GM13976 (cell line): ENCODE measurements around the gene TMEM181.

Source experiments
- DNase-seq: peaks from one replicate; pipeline ENCODE4 v3.0.0; 2012; ENCODE audit warnings: low spot score
- in situ Hi-C: fragments of 300-500 bp; cut with MboI; formaldehyde crosslinking; loops from one replicate; pipeline ENCODE4 v1.12.0; 2022; ENCODE audit warnings: low sequenced_read_pairs, mixed read lengths, inconsistent platforms; ENCODE audit not compliant: unreplicated experiment
- TF ChIP-seq, protein P1 (sequence below): IDR thresholded peaks from 2 replicates; pipeline ENCODE4 v1.5.1; 2012; ENCODE audit warnings: borderline replicate concordance, mild to moderate bottlenecking; ENCODE audit not compliant: insufficient read depth; ENCODE audit errors: extremely low read depth, missing control alignments, control extremely low read depth

Gene TMEM181

DNA sequence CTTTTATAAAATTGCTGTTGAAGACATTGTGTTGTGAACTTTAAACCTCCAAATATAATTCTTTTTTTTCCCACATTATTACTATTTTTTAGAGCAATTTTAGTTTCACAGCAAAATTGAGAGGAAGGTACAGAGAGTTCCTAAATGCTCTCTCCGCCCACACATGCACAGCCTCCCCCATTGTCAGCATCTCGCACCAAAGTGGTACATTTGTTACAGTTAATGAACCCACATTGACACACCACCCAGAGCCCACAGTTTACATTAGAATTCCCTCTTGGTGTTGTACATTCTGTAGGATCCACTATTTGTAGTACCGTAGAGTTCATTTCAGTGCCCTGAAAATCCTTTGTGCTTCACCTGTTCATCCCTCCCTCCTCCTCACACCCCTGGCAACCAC lies 33.8 kb downstream of the TMEM181 start:
- TF ChIP-seq, protein P1, sequence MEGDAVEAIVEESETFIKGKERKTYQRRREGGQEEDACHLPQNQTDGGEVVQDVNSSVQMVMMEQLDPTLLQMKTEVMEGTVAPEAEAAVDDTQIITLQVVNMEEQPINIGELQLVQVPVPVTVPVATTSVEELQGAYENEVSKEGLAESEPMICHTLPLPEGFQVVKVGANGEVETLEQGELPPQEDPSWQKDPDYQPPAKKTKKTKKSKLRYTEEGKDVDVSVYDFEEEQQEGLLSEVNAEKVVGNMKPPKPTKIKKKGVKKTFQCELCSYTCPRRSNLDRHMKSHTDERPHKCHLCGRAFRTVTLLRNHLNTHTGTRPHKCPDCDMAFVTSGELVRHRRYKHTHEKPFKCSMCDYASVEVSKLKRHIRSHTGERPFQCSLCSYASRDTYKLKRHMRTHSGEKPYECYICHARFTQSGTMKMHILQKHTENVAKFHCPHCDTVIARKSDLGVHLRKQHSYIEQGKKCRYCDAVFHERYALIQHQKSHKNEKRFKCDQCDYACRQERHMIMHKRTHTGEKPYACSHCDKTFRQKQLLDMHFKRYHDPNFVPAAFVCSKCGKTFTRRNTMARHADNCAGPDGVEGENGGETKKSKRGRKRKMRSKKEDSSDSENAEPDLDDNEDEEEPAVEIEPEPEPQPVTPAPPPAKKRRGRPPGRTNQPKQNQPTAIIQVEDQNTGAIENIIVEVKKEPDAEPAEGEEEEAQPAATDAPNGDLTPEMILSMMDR: no peak
- in situ Hi-C loops: no loop called here
- no peak for DNase-seq

DNA sequence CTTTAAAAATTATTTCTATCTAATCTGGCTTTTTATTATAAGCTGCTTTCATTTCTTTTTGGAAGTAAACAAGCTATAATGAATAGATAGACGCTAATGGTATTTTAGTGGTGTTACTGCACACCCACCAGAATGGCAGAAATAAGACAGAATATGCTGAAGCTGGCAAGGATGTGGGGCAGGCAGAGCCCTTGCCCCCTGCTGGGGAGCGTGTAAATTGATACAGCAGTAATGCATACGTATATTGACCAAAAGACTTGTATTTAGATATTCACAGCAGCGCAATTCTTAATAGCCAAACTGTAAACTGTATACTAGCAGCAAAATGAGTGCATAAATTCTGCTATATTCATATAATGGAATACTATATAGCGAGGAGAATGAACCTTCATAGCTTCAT lies 35.3 kb downstream of the TMEM181 start:
- TF ChIP-seq, protein P1: no peak
- no peak for DNase-seq
- in situ Hi-C loops: no loop called here

DNA sequence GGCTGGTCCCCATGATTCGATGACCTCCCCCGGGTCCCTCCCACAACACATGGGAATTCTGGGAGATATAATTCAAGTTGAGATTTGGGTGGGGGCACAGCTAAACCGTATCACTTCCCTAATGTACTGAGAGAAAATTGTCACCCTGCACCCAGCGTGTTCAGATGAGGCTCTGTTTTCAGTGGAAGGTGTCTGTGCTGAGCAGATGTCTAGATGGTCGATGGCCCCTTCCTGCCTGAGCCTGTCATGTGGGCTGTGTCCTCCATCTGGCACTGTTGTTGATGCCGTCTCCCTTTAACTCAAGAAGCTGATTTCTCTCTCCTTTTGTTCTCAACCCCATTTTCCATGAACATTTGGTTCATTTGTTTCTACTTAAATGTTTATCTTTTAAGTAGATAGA lies 37.0 kb downstream of the TMEM181 start:
- TF ChIP-seq, protein P1: no peak
- no peak for DNase-seq
- in situ Hi-C loops: no loop called here

DNA sequence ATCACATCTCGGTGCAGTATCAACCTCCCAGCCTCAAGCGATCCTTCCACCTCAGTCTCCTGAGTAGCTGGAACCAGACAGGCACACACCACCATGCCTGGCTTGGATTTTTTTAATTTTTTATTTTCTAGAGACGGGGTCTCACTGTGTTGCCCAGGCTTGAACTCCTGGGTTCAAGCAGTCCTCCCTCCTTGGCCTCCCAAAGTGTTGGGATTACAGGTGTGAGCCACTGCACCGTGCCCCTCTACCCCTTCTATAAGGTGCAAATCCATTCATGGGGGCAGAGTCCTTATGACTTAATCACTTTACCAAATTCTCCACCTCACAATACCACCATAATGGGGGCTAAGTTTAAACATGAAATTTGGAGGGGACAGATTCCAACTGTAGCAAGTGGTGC lies 37.7 kb downstream of the TMEM181 start:
- TF ChIP-seq, protein P1: no peak
- DNase-seq: no peak
- in situ Hi-C loops: no loop called here

DNA sequence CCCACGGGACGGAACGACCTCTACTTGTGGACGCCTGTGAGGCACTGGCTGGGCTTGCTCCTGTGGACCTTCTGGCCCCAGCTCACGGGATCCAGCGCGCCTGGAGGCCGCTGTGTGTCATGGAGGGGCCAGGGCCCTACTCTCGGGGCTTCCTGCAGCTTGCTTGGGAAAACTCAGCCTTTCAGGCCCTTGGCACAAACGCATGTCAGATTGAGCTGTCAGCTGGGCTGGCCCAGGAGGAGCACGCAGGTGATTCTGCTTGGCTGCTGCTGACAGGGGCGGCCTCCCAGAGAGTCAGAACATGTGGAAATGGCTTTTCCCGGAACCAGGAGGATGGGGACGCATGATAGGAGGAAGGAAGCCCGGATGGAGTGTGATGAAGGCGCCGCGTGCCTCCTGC lies 39.7 kb downstream of the TMEM181 start:
- TF ChIP-seq, protein P1: no peak
- in situ Hi-C loops: loop anchor here (10.0 kb wide), 1 partner anchor 375 kb away; no protein-coding TSS in a partner anchor
- no peak for DNase-seq

DNA sequence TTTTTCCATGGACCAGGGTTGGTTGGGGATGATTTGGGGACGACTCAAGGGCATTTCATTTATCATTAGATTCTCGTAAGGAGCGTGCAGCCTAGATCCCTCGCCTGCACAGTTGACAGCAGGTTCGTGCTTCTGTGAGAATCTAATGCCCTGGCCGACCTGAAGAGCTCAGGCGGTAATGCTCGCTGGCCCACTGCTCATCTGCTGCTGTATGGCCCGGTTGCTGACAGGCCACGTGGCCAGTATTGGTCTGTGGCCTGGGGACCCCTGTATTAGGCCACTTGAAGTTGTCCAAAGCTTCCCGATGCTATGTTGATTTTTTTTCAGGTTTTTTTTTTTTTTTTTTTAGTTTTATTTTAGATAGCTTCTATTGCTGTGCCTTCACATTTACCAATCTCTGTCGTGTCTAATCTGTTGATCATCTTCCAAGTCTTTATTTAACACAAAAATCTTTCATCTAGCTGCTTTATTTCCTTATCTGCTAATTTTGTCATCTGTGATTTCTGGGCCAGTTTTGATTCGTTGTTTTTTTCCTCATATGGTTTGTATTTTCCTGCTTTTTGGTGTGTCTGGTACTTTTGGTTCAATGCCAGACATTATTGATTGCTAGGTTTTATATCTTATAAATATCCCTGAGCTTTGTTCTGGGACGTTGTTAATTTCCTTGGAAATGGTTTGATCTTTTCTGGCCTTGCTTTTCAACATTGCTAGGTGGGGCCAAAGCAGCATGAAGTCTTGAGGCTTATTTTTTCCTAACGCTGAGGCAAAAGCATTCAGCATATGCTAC lies 43.6 kb downstream of the TMEM181 start:
- DNase-seq: no peak
- in situ Hi-C loops: loop anchor here (10.0 kb wide), 1 partner anchor 379 kb away; no protein-coding TSS in a partner anchor
- TF ChIP-seq, protein P1: no peak
